Measurements from ENCODE around the gene ZFC3H1. TPM values are rescaled to one million over a fixed set of nuclear protein-coding genes. Genes with fewer than 3 reads are reported as not detected.
"Not testable (repeated sequence)": the region's sequence is repeated elsewhere in the genome, so short reads cannot be mapped to it uniquely, and the experiment has no call there.

The ZFC3H1 gene
- total and polyA plus RNA-seq, 12 donors: 11.8 to 56.2 (median 31.9) TPM

DNA sequence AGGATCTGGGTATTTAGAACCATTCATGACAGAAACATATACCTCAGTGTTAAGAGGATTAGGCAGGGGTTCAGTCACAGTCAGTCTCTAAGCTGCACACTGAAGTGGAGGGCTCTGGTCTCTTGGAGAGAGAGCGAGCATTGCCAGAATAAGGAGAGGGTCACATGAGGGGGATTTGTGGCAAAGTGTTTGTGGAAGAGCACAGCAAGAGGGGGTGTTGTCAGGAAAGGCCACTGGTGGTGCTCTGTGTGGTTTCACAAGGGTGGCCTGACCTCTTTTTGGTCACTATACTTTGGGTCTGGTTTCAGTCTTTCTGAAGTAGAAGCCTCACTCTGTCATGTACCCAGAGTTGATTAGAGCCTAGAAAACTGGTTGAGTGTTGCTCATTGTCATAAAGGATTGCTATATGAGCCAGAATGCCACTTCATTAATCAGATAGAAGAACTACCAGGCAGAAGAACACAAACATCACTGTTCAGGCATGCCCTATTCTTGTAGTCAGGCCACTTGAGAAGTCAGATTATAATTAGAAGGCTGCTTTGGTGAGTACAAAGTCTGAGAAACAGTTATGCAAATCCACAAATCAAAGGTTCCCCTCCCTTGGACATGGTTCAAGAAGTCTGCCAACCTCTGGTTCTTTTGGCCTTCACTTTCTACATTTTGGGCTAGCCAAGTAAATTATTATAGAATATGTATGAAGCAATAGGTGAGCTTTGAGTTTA, 30.6 kb upstream of the ZFC3H1 start:
- H3K27me3 ChIP-seq: no peaks in the 10 kb centered on the region
- H3K4me1 ChIP-seq (replicated peaks in 1 of 2): no peaks in the 10 kb centered on the region
- peaks cover 0 to 17% of the 10 kb centered on the region in 2 donors for H3K36me3 ChIP-seq (replicated peaks in 1 of 2)
- no peak overlapping the region for H3K4me3 ChIP-seq
- intact Hi-C loops (cut with DNase I): no loop called here
- TF ChIP-seq, protein P1, sequence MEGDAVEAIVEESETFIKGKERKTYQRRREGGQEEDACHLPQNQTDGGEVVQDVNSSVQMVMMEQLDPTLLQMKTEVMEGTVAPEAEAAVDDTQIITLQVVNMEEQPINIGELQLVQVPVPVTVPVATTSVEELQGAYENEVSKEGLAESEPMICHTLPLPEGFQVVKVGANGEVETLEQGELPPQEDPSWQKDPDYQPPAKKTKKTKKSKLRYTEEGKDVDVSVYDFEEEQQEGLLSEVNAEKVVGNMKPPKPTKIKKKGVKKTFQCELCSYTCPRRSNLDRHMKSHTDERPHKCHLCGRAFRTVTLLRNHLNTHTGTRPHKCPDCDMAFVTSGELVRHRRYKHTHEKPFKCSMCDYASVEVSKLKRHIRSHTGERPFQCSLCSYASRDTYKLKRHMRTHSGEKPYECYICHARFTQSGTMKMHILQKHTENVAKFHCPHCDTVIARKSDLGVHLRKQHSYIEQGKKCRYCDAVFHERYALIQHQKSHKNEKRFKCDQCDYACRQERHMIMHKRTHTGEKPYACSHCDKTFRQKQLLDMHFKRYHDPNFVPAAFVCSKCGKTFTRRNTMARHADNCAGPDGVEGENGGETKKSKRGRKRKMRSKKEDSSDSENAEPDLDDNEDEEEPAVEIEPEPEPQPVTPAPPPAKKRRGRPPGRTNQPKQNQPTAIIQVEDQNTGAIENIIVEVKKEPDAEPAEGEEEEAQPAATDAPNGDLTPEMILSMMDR (IDR thresholded peaks at IDR 0.05): no peak
- H3K9me3 ChIP-seq (replicated peaks in 1 of 3): no peaks in the 10 kb centered on the region
- no peak overlapping the region for H3K27ac ChIP-seq
- 97 to 100% (median 99%) methylated on average over 1 of the region's 1 CpG for WGBS, 4 donors
- no peak for DNase-seq

DNA sequence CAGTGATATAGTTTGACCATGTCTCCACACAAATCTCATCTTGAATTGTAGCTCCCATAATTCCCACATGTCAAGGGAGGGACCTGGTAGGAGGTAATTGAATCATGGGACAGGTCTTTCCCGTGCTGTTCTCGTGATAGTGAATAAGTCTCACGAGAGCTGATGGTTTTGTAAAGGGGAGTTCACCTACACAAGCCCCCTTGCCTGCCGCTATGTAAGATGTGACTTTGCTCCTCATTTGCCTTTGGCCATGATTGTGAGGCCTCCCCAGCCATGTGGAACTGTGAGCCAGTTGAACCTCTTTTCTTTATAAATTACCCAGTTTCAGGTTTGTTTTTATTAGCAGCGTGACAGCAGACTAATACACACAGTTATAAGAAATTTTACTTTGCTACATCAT, 30.0 kb upstream of the ZFC3H1 start:
- H3K4me3 ChIP-seq; H3K9me3 ChIP-seq (replicated peaks in 1 of 3); H3K27ac ChIP-seq; intact Hi-C loops (cut with DNase I); DNase-seq; H3K4me1 ChIP-seq (replicated peaks in 1 of 2); H3K27me3 ChIP-seq: not testable (repeated sequence)
- WGBS, 4 donors: 71 to 98% (median 94%) methylated on average over 5 of the region's 5 CpGs
- H3K36me3 ChIP-seq (replicated peaks in 1 of 2): peaks cover 0 to 17% of the 10 kb centered on the region in 2 donors

DNA sequence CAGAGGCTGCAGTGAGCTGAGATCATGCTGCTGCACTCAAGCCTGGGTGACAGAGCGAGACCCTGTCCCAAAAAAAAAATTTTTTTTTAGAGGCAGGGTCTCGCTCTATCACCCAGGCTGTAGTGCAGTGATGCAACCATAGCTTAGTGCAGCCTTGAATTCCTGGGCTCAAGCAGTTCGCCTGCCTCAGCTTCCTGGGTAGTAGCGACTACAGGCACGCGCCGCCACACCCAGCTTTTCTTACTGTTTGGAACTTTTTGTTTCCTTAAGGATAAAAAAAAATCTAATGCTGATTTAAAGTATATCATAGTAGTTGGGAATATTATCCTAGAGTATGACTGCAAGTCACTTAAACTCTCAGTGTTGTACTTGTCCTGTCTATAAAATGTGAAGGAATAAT, 29.5 kb upstream of the ZFC3H1 start:
- Histone ChIP-seq H3K4me3 (no peak overlapping the region), H3K9me3 (replicated peaks in 1 of 3) (no peaks in the 10 kb centered on the region), H3K27me3 (no peaks in the 10 kb centered on the region), H3K4me1 (replicated peaks in 1 of 2) (peaks cover 0 to 1% of the 10 kb centered on the region in 2 donors), H3K27ac (no peak overlapping the region), H3K36me3 (replicated peaks in 1 of 2) (peaks cover 0 to 16% of the 10 kb centered on the region in 2 donors)
- no peak for DNase-seq
- TF ChIP-seq POLR2A (IDR thresholded peaks at IDR 0.05): no peak
- TF ChIP-seq, protein P1 (IDR thresholded peaks at IDR 0.05): no peak
- intact Hi-C loops (cut with DNase I): no loop called here
- 96 to 99% (median 98%) methylated on average over 7 of the region's 7 CpGs for WGBS, 4 donors

DNA sequence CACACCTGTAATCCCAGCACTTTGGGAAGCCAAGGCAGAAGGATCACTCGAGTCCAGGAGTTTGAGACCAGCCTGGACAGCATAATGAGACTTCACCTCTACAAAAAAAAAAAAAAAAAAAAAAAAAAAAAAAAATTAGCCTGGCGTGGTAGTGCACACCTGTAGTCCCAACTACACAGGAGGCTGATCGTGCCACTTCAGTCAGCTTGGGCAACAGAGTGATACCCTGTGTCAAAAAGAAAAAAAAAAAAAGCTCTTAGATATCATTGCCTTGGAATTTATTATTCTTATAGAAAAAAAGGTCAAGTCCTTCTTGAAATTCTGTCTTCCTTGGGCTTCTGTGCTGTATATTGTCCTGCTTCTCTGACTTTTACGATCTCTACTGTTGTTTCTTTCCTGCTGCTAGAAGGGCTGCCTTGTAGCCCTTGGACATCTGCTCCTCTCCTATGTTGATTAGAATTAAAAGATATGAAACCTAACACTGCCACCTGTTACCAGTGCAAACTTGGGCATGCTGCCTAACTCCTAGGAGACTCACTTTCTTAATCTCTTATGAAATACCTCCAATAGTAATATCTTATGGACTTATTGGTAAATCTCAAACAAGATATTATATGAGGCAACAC, 28.0 kb upstream of the ZFC3H1 start:
- Histone ChIP-seq H3K9me3 (replicated peaks in 1 of 3) (no peaks in the 10 kb centered on the region), H3K4me1 (replicated peaks in 1 of 2) (peaks cover 8 to 16% of the 10 kb centered on the region in 2 donors), H3K36me3 (replicated peaks in 1 of 2) (peaks cover 0 to 3% of the 10 kb centered on the region in 2 donors), H3K27me3 (no peaks in the 10 kb centered on the region), H3K4me3 (no peak overlapping the region), H3K27ac (no peak overlapping the region)
- intact Hi-C loops (cut with DNase I): no loop called here
- no peak for DNase-seq
- TF ChIP-seq, protein P1 (IDR thresholded peaks at IDR 0.05): no peak
- TF ChIP-seq POLR2A (IDR thresholded peaks at IDR 0.05): no peak
- WGBS, 4 donors: 91 to 98% (median 93%) methylated on average over 4 of the region's 4 CpGs
